Retinal pigment epithelial cell (primary cell): ENCODE results near the gene UVRAG.

ENCODE experiments used
- DNase-seq: peaks from one replicate; pipeline ENCODE4 v3.0.0-alpha.2; 2010; ENCODE audit warnings: low read depth
- H3K4me3 ChIP-seq: 2 replicates; pipeline ENCODE4 v1.5.1; 2011; ENCODE audit warnings: mild to moderate bottlenecking, low read length, control low read depth, moderate library complexity
- TF ChIP-seq, protein P1 (sequence below): conservative IDR thresholded peaks from 2 replicates; pipeline ENCODE4 v1.5.1; 2011; ENCODE audit warnings: low read depth, low read length, control low read depth, inconsistent platforms

The UVRAG gene

DNA sequence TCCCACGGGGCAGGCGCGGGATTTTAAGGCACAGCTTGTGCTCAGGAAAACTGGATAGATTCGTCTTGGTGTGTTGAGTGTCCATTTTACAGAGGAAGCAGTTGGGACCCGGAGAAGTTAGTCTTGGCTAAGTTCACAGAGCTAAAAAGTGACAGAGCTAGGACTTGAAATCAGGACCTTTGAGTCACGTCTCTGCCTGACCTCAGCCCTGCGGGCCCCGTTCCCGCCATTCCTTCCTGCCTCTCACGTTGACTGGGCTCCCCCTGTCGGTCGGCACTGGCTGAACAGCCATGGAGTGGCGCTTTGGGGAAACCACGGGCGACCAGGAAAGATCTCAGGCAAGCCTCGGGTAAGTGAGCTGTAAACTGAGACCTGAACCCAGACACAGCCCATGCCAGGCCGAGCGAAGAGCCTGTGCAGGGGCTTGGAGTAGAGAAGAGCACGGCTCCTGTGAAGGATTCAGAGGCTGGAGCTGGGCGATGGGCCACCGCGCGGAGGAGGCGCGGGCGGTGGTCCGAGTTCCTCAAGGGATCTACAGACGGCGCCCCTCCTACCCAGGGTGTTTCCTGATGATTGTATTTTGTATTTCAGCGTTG is 337.2 kb downstream of the UVRAG start:
- no peak for DNase-seq
- TF ChIP-seq, protein P1, sequence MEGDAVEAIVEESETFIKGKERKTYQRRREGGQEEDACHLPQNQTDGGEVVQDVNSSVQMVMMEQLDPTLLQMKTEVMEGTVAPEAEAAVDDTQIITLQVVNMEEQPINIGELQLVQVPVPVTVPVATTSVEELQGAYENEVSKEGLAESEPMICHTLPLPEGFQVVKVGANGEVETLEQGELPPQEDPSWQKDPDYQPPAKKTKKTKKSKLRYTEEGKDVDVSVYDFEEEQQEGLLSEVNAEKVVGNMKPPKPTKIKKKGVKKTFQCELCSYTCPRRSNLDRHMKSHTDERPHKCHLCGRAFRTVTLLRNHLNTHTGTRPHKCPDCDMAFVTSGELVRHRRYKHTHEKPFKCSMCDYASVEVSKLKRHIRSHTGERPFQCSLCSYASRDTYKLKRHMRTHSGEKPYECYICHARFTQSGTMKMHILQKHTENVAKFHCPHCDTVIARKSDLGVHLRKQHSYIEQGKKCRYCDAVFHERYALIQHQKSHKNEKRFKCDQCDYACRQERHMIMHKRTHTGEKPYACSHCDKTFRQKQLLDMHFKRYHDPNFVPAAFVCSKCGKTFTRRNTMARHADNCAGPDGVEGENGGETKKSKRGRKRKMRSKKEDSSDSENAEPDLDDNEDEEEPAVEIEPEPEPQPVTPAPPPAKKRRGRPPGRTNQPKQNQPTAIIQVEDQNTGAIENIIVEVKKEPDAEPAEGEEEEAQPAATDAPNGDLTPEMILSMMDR = peak; percentile 92
- peak overlapping the region; percentile 42 for H3K4me3 ChIP-seq

DNA sequence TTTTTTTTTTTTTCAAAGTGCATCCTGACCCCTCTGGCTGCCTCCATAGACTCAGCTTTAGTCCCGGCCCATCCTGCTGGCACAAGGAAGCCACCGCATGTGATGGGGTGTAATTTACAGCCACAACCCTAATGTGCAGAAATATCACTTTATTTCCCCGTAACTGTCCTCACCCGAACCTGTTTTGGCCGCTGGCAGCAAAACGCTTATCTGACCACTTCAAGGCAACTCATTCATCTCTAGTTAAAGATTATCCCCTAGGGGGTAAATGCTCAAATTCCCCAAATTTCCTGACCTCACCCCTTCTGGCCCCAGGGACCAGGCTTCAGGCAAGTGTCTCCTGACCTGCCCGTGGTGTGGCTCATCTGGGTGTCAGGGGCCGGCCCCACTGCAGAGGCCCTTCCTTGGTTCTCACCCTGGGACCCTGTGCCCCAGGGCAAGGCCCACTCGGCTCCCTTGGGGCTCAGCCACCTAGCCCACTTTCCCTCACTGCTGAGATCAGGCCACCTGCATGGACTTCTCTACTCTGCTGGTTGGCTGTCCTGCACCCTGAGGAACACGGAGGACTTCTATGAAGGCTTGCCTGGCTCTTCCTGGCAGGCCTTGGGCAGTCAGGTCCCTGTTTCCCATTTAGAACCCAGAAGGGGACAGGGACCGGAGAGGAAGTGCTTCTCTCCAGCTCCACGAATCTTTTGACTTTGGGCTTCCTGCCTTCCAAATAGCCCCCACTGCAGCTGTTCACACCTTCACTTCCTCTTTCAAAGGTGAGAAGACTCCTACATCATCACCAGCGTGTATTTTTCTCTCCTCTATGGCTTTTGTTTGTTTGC is 337.9 kb downstream of the UVRAG start:
- H3K4me3 ChIP-seq = peak overlapping the region; percentile 42
- DNase-seq = no peak
- TF ChIP-seq, protein P1 = no peak

DNA sequence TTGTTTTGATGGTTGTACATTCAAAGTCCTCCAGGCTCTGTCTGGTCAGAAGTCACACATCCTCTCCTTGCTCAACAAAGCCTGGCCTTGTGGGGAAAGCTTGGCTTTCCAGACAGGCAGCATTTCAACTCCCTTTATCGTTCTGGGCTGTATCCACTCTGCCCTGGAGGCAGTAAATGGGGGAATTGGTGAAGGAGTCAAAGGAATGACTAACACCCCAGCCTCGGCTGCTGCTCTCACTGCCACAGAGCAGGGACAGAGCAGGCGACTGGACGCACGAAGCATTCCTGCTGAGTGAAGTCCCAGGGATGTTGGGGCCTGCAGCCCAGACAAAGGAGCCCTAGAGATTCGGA is 338.5 kb downstream of the UVRAG start:
- no peak for DNase-seq
- TF ChIP-seq, protein P1 = no peak
- H3K4me3 ChIP-seq = no peak overlapping the region

DNA sequence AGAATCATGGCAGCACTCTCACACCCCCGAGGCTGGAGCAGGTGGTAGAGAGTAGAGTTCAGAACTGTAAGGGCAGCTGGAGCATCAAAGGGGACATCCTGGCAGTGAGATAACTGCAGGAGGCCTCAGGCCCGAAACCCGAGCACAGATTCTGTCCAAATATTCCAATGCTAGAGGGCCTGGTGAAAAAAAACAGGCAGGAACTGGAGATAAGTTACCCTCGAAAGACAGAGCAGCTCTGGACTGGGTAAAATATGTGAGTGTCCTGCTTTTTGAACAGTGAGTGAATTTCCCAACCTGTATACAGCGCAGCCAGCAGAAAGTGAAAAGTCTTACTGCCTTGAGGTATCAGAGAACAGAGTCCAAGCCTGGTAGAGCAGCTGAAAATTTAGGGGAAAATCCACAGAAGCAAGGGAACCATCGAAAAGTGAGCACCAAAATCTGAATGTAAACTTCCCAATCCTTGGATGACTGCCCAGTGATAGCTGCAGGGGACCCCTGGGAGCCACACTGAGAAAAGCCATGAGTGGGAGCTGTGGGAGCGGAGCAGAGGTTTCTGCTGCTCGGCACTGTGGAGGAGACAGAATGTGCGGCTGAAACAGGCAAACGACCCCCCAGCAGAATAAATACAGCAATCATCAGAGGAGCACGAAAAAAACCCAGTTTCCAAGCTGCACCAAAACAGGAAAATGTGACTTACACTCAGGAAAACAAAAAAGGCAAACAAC is 340.7 kb downstream of the UVRAG start:
- TF ChIP-seq, protein P1 = no peak
- H3K4me3 ChIP-seq = no peak overlapping the region
- DNase-seq = no peak

DNA sequence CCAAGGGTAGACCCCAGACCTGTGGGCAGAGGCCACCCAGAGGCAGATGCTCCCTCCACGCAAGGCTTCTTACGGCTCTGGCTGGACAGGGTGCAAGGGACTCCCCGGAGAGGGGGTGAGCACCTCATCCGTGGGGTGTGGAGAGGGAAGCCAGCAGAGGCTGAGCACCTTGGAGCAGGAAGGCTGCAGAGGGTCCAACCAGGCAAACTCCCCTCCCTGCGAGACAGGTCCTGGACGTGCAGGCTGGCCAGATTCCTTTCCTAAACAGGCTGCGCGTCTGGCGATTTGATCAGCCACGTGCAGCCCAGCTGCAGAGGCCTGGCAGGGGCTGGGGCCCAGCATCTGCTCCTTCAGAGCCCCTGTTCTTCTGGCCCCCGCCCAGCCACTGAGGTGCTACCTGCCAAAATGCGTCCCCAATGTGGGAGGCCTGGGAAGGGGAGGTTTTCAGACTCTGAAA is 342.0 kb downstream of the UVRAG start:
- TF ChIP-seq, protein P1 = no peak
- DNase-seq = no peak
- no peak overlapping the region for H3K4me3 ChIP-seq

DNA sequence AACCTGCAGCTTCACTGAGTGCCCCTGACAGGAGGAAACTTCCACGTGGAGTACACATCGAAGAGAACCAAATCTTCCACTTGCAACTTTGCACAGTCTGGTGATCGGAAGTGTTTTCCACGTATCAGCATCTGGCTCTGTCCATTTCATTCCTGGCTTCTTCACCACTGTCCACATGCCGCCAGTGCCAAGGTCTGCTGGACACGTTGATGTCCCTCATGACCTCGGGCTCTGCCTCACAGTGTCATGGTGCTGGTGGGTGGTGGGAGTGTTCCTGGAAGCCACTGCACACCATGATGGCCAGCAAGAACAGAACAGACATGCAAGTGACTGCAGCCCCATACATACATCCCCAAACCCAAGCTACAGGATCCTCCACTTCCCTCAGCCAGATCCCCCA is 342.9 kb downstream of the UVRAG start:
- no peak overlapping the region for H3K4me3 ChIP-seq
- TF ChIP-seq, protein P1 = no peak
- no peak for DNase-seq
